Fibroblast of the aortic adventitia (primary cell): Measurements from ENCODE around the gene CCDC28B. TPM values are rescaled to one million over a fixed set of nuclear protein-coding genes. Genes with fewer than 3 reads are reported as not detected.
A peak's percentile ranks its signal among the peaks of the same experiment; 100 is the strongest.

Experiments used
- DNase-seq: peaks from one replicate; pipeline ENCODE4 v3.0.0-alpha.2; 2010; ENCODE audit warnings: low read depth
- H3K4me3 ChIP-seq: 2 replicates; pipeline ENCODE4 v1.5.1; 2011; ENCODE audit warnings: low read depth, mild to moderate bottlenecking, control low read depth, low read length, moderate library complexity
- CTCF ChIP-seq: IDR thresholded peaks from 2 replicates; pipeline ENCODE4 v1.5.1; 2011; ENCODE audit warnings: mild to moderate bottlenecking, low read length, control low read depth, inconsistent platforms; ENCODE audit not compliant: insufficient read depth
- total RNA-seq: library from RNA; depleted of rRNA; stranded (reverse); fragments of >200 nt; gene quantifications from 2 replicates; pipeline ENCODE4 v1.2.3, GENCODE V29; 2012; ENCODE audit warnings: low replicate concordance

The CCDC28B gene
- total RNA-seq, 1 donor = 6.0 TPM

GRCh38 chr1:32181563-32181962, 18.8 kb upstream of the CCDC28B start:
- TF ChIP-seq CTCF = no peak
- DNase-seq = no peak
- peak overlapping the region; percentile 65 for H3K4me3 ChIP-seq

- DNase-seq = peak; percentile 53
Observed at GRCh38 chr1:32182060-32182459, 18.3 kb upstream of the CCDC28B start.

GRCh38 chr1:32184650-32185049, 15.7 kb upstream of the CCDC28B start:
- DNase-seq = no peak
- no peak for TF ChIP-seq CTCF
- H3K4me3 ChIP-seq = no peak overlapping the region

More at GRCh38 chr1:32182060-32182459, 18.3 kb upstream of the CCDC28B start:
- H3K4me3 ChIP-seq = peak overlapping the region; percentile 65
- TF ChIP-seq CTCF = no peak

GRCh38 chr1:32186077-32186476, 14.3 kb upstream of the CCDC28B start:
- no peak for TF ChIP-seq CTCF
- no peak overlapping the region for H3K4me3 ChIP-seq

GRCh38 chr1:32186491-32186890, 13.9 kb upstream of the CCDC28B start:
- TF ChIP-seq CTCF = no peak
- no peak overlapping the region for H3K4me3 ChIP-seq
- no peak for DNase-seq

More at GRCh38 chr1:32186077-32186476, 14.3 kb upstream of the CCDC28B start:
- DNase-seq = no peak

- no peak for DNase-seq
- no peak overlapping the region for H3K4me3 ChIP-seq
- TF ChIP-seq CTCF = no peak
Observed at GRCh38 chr1:32187850-32188249, 12.5 kb upstream of the CCDC28B start.
